Heart left ventricle (tissue), 16 donors: ENCODE data around the gene VAT1L. TPM values are rescaled to one million over a fixed set of nuclear protein-coding genes. Genes with fewer than 3 reads are reported as not detected.
"Not testable (repeated sequence)": the region's sequence is repeated elsewhere in the genome, so short reads cannot be mapped to it uniquely, and the experiment has no call there.

Source experiments
- ATAC-seq, 4 donors: fragments of 200-7000 bp; cut with Tn5 transposase; one replicate each; pipeline ENCODE4 v1.9.1; 2020 to 2022; ENCODE audit warnings: moderate library complexity in 4 of 4, mild to moderate bottlenecking in 3 of 4, moderate number of reproducible peaks in 1 of 4
- DNase-seq, 5 donors: peaks; one replicate each; pipeline ENCODE4 v3.0.0-alpha.2; 2020
- H3K27ac ChIP-seq, 12 donors: fragments of 200-600 bp; sonication (generic) in 4 of 12; one replicate each; pipeline versions ENCODE4 v1.5.0 to v1.8.0; 2016 to 2022; ENCODE audit warnings: mild to moderate bottlenecking in 2 of 12
- H3K27me3 ChIP-seq, 9 donors: fragments of 200-600 bp; sonication (generic) in 2 of 9; one replicate each; pipeline versions ENCODE4 v1.5.1 to v1.8.0; 2016 to 2022; ENCODE audit warnings: mild to moderate bottlenecking in 3 of 9
- H3K36me3 ChIP-seq, 9 donors: fragments of 200-600 bp; sonication (generic) in 2 of 9; one replicate each; pipeline versions ENCODE4 v1.5.0 to v1.8.0; 2018 to 2022; ENCODE audit warnings: mild to moderate bottlenecking in 2 of 9
- H3K4me1 ChIP-seq, 12 donors: fragments of 200-600 bp; sonication (generic) in 4 of 12; one replicate each; pipeline versions ENCODE4 v1.5.0 to v1.8.0; 2016 to 2022; ENCODE audit warnings: mild to moderate bottlenecking in 3 of 12
- H3K4me3 ChIP-seq, 12 donors: fragments of 200-600 bp; sonication (generic) in 4 of 12; one replicate each; pipeline versions ENCODE4 v1.5.0 to v1.8.0; 2017 to 2022; ENCODE audit warnings: mild to moderate bottlenecking in 9 of 12, moderate library complexity in 4 of 12
- H3K9me3 ChIP-seq, 12 donors: fragments of 200-600 bp; sonication (generic) in 4 of 12; one replicate each; pipeline versions ENCODE4 v1.5.0 to v1.8.0; 2016 to 2022; ENCODE audit warnings: mild to moderate bottlenecking in 1 of 12
- CTCF ChIP-seq, 12 donors: fragments of 200-600 bp; sonication (generic) in 4 of 12; IDR thresholded peaks; one replicate each; pipeline versions ENCODE4 v1.5.0 to v1.8.0; 2018 to 2022; ENCODE audit warnings: antibody characterized with exemption in 12 of 12, mild to moderate bottlenecking in 5 of 12
- POLR2A ChIP-seq, 2 donors: fragments of 450-650 bp; IDR thresholded peaks; one replicate each; pipeline ENCODE4 v1.6.1; 2017; ENCODE audit warnings: antibody characterized with exemption in 2 of 2, mild to moderate bottlenecking in 2 of 2, moderate library complexity in 2 of 2
- WGBS, 4 donors: extraction: QIAGEN DNeasy Blood & Tissue Kit in 2 of 4; methylation state at CpG; one replicate each; pipeline versions ENCODE4 v1.1.5 to v1.1.7; 2013 to 2018; 5-methylcytosine and 5-hydroxymethylcytosine counted together
- intact Hi-C, 10 donors: fragments of 100-400 bp; cut with DNase I; formaldehyde crosslinking; loops; one replicate each; pipeline versions ENCODE4 v1.11.1 to v1.14.2; 2022
- polyA plus RNA-seq, 2 donors: library from polyadenylated mRNA; stranded (reverse); fragments of 200-250 nt; gene quantifications; one replicate each; pipeline ENCODE4 v1.2.3, GENCODE V29; 2013
- total RNA-seq, 9 donors: library from RNA; depleted of rRNA in 2 of 9; stranded (reverse); fragments of >200 nt in 2 of 9; fragmentation: NEBNext Ultra II Directional in 3 of 9; extraction: Animal tissue kit (Norgen Biotek cat#: 25700) in 3 of 9; gene quantifications; one replicate each; pipeline versions ENCODE4 v1.1.0 to v1.2.4, GENCODE V29; 2016 to 2023
- donor health status: ischemic (EF 13 %, LVEDD 7.1; RV severe dilation, severe dysfunction).
- donor health status: healthy with polysubstance abuse.
- donor health status: DM: no; HTN: yes; CAD: no.
- donor health status: DM: no; HTN: no; CAD: no.
- donor health status: ischemic (EF 25% LVEDD 6.9; RV normal size, moderate dysfunction).
- donor health status: ischemic (EF 25% LVEDD 5.7; RV mildly dilated, moderate dysfunction).
- donor health status: healthy.
- donor health status: DM: yes; HTN: yes; CAD: no.
- donor health status: ischemic (EF 35%, LVEDD 5.7; RV mildly dilated, moderate dysfunction).
- donor health status: nonischemic (EF 11% LVEDD 7.7; RV severe dilation, severe dysfunction).
- donor health status: DM: yes; HTN: yes; CAD: no.
- donor health status: PGD.
- donor health status: ischemic (EF 29% LVEDD 5.4; RV normal size, mild dysfunction).
- donor health status: nonischemic (EF 23%, LVEDD 6.1; RV moderate dilation, normal function).

VAT1L gene
- total and polyA plus RNA-seq, 11 donors = 0.32 to 57.5 (median 11.0) TPM

- ATAC-seq (no peak), DNase-seq (no peak)
- Histone ChIP-seq H3K27ac (no peak overlapping the region), H3K27me3 (no peaks in the 10 kb centered on the region), H3K36me3 (no peaks in the 10 kb centered on the region), H3K9me3 (no peaks in the 10 kb centered on the region), H3K4me1 (peaks cover 0 to 2% (median 0%) of the 10 kb centered on the region in 12 donors), H3K4me3 (no peak overlapping the region)
- TF ChIP-seq POLR2A (IDR thresholded peaks at IDR 0.05) (no peak), CTCF (IDR thresholded peaks at IDR 0.05) (no peak)
- intact Hi-C loops = no loop called here
- 88 to 93% (median 89%) methylated on average over 7 of the region's 7 CpGs for WGBS, 4 donors
These were observed 197.8 kb downstream of the VAT1L start for GRCh38 chr16:77986011-77986740.

GRCh38 chr16:77987810-77988209, 199.4 kb downstream of the VAT1L start:
- intact Hi-C loops = no loop called here
- no peaks in the 10 kb centered on the region for H3K9me3 ChIP-seq
- no peak for TF ChIP-seq POLR2A (IDR thresholded peaks at IDR 0.05)
- no peak for TF ChIP-seq CTCF (IDR thresholded peaks at IDR 0.05)
- no peak overlapping the region for H3K27ac ChIP-seq
- no peak overlapping the region for H3K4me3 ChIP-seq
- no peaks in the 10 kb centered on the region for H3K27me3 ChIP-seq
- 70 to 85% (median 79%) methylated on average over 2 of the region's 2 CpGs for WGBS, 4 donors
- ATAC-seq = peak in 1 of 4 donors; percentile 61
- H3K4me1 ChIP-seq = peaks cover 0 to 4% (median 0%) of the 10 kb centered on the region in 12 donors
- DNase-seq = no peak
- no peaks in the 10 kb centered on the region for H3K36me3 ChIP-seq

GRCh38 chr16:77989846-77990245, 201.5 kb downstream of the VAT1L start:
- no peak for TF ChIP-seq POLR2A (IDR thresholded peaks at IDR 0.05)
- no peak for TF ChIP-seq CTCF (IDR thresholded peaks at IDR 0.05)
- H3K27ac ChIP-seq = no peak overlapping the region
- intact Hi-C loops = no loop called here
- H3K4me1 ChIP-seq = peaks cover 0 to 11% (median 0%) of the 10 kb centered on the region in 12 donors
- DNase-seq (no peak), ATAC-seq (no peak)
- no peaks in the 10 kb centered on the region for H3K36me3 ChIP-seq
- H3K27me3 ChIP-seq = no peaks in the 10 kb centered on the region
- peaks cover 0 to under 1% (median 0%) of the 10 kb centered on the region in 12 donors for H3K9me3 ChIP-seq
- no peak overlapping the region for H3K4me3 ChIP-seq
- WGBS, 4 donors = 73 to 92% (median 80%) methylated on average over 4 of the region's 4 CpGs

GRCh38 chr16:77991701-77992100, 203.3 kb downstream of the VAT1L start:
- H3K27me3 ChIP-seq = no peaks in the 10 kb centered on the region
- intact Hi-C loops = no loop called here
- no peak for TF ChIP-seq CTCF (IDR thresholded peaks at IDR 0.05)
- no peak for TF ChIP-seq POLR2A (IDR thresholded peaks at IDR 0.05)
- WGBS, 4 donors = 60 to 77% (median 66%) methylated on average over 4 of the region's 4 CpGs
- H3K4me3 ChIP-seq = no peak overlapping the region
- H3K27ac ChIP-seq = no peak overlapping the region
- peaks cover 0 to 11% (median 0%) of the 10 kb centered on the region in 12 donors for H3K4me1 ChIP-seq
- ATAC-seq = no peak
- DNase-seq = no peak
- peaks cover 0 to 19% (median 3%) of the 10 kb centered on the region in 12 donors for H3K9me3 ChIP-seq
- H3K36me3 ChIP-seq = no peaks in the 10 kb centered on the region

- H3K27me3 ChIP-seq, H3K4me3 ChIP-seq, H3K27ac ChIP-seq, DNase-seq, intact Hi-C loops, H3K36me3 ChIP-seq, ATAC-seq: not testable (repeated sequence)
- peaks cover 0 to 25% (median 4%) of the 10 kb centered on the region in 12 donors for H3K9me3 ChIP-seq
- 25 to 40% (median 34%) methylated on average over 2 of the region's 2 CpGs for WGBS, 4 donors
- H3K4me1 ChIP-seq = peaks cover 0 to 11% (median 0%) of the 10 kb centered on the region in 12 donors
These were observed 204.0 kb downstream of the VAT1L start for GRCh38 chr16:77992381-77992780.
